HG02763 (cell line): ENCODE measurements around the gene CELF4.

Experiments used
- ATAC-seq: cut with Tn5 transposase; IDR thresholded peaks from one replicate; pipeline ENCODE4 v1.9.1; 2021; ENCODE audit warnings: mild to moderate bottlenecking, moderate library complexity; ENCODE audit not compliant: unreplicated experiment

The CELF4 gene

DNA sequence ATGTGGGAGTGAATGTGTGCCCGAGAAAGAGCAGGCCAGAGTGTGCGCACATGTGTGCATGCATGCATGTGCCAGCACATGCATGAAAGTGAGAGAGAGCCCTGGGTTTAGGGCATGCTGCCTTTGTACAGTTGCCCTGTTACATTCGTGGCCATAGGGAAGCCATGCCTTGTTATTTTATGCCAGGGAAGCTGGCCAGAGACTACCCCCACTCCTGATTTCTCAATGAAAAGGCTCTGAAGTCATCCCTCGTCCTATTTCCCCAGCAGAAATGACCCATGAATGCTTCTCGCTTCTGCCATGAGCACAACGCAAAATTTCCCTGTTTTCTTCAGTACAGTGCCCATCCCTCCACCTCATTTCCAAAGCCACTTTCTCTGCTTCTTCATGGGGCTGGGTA lies 143.0 kb downstream of the CELF4 start:
- ATAC-seq, result no peak

- no peak for ATAC-seq
Observed at GRCh38 chr18:37422116-37422515, 143.5 kb downstream of the CELF4 start.

- no peak for ATAC-seq
Observed at GRCh38 chr18:37421341-37422077, 144.1 kb downstream of the CELF4 start.

DNA sequence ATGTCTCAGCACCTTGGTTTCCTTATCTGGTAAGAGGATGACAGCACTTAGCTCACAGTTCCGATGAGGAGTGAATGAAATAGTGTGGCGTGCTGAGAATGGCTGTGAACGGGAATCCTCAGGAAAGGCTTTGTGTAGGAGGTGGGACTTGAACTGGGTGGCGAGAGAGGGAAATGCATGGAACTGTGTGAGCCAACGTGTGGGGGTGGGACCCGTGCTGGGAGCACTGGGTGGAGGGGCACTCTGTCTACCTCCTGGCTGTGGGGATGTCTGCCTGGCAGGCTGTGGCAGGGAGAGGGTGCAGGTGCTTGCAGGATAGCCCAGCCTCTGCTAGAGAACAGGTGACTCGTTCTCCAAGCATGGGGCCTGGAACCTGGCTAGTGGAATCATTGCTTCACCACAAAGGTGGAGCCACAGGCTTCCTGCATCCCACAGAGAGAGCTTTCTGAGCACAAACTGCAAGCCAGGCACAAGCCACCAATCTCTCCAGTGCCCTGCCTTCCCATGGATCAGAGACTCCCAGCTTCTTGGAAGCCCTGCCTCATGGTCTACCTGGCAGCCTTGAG lies 145.2 kb downstream of the CELF4 start:
- no peak for ATAC-seq

- no peak for ATAC-seq
Observed at GRCh38 chr18:37419866-37420265, 145.7 kb downstream of the CELF4 start.

DNA sequence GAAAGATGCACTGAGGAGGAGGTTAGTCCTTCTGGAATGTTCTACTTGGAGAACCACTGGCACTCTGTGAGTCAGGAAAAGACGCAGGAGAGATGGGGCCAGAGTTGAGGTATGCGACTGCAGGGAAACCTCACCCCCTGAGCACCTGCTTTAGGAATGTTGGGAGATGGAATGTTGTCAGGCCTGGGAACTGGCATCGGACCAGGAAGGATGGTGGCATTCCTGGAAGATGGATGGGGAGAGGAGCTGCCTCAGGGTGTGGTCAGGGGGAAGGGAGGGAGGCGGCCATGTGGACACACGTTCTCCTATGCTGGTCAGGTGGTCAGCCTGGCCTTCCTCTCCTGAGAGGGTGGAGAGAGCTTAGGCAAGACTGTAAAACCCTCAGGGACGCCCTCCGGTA lies 146.3 kb downstream of the CELF4 start:
- ATAC-seq, result no peak

- no peak for ATAC-seq
Observed at GRCh38 chr18:37414816-37415215, 150.8 kb downstream of the CELF4 start.

- no peak for ATAC-seq
Observed at GRCh38 chr18:37412829-37413228, 152.8 kb downstream of the CELF4 start.

- ATAC-seq, result no peak
Observed at GRCh38 chr18:37412333-37412732, 153.3 kb downstream of the CELF4 start.

DNA sequence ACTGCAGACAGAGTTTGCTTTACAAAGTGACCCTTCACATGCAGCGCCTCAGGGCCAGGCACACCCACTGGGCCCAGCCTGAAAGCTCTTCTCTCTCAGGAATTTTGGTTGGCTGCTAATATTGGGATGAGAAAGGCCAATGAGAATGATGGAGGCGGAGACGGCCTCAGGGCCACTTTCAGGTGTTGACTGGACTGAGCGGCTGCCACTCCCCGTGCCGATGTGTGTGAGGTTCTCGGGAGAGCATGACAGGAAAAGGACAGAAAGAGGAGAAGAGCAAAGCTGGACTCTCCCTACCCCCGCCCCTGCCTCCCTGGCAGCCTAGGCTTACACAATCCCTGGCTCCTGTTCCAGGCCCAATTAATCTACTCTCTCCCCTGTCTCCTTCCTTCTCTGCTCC lies 155.7 kb downstream of the CELF4 start:
- no peak for ATAC-seq

- ATAC-seq, result no peak
Observed at GRCh38 chr18:37408676-37409265, 156.8 kb downstream of the CELF4 start.

- ATAC-seq, result no peak
Observed at GRCh38 chr18:37407571-37407970, 158.0 kb downstream of the CELF4 start.

- ATAC-seq, result no peak
Observed at GRCh38 chr18:37405772-37406171, 159.8 kb downstream of the CELF4 start.

GRCh38 chr18:37405229-37405628 lies 160.4 kb downstream of the CELF4 start:
- ATAC-seq, result no peak

- ATAC-seq, result no peak
Observed at GRCh38 chr18:37403788-37404187, 161.8 kb downstream of the CELF4 start.

- ATAC-seq, result no peak
Observed at GRCh38 chr18:37403100-37403781, 162.4 kb downstream of the CELF4 start.

DNA sequence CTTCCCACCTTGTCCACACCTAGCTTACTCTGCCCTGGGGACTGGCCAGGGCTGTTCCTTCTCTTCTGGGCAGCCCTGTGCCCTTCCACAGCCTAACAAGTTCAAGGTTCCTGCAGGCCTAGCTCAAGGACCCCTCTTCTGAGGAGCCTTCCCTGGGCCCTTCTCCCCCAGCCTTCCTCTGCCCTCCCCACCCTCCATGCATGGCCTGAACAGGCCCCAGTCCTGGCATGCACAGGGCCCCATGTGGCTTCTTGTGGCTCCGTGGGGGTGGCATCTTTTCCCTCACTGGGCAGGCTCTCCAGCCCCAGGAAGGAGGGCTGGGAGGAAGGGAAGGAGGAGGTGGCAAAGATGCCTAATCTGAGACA lies 162.9 kb downstream of the CELF4 start:
- ATAC-seq, result no peak

DNA sequence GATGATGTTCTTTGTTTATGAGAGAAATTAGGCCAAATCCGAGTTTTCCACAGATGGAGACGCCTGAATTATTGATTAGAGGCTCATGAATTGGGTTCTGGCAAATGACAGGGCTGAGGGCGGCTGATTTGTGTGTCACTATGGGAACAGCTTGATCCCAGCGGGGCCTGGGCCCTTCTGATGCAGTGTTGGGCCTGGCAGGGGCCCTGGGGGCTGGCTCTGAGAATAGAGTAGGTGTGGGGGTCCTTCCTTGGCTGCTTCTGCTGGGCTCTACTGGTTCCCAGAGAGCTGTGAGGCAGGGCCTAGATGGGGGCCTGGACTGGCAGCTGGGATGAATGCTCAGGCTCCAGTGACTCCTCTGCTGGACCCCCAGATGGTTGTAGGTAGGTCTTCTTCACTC lies 164.8 kb downstream of the CELF4 start:
- no peak for ATAC-seq

- no peak for ATAC-seq
Observed at GRCh38 chr18:37398248-37398920, 167.2 kb downstream of the CELF4 start.

DNA sequence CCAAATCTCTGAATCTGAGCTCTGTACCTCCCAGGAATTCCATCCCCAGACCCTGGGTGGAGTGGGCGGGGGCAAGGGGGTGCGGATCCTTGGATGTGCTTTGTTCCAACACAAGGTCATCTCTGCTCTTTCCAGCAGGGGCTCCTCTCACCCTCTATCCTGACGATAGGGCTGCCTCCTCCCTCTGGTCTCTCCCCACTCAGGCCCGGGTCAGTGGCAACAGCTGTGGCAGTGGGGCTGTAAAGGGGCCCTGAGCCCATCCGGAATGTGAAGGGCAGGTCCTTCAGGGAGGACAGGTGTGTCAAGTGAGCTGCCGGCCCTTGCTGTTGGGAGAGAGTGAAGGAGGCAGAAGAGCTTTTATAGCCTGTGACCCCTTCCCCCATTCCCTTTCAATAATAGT lies 167.8 kb downstream of the CELF4 start:
- no peak for ATAC-seq

DNA sequence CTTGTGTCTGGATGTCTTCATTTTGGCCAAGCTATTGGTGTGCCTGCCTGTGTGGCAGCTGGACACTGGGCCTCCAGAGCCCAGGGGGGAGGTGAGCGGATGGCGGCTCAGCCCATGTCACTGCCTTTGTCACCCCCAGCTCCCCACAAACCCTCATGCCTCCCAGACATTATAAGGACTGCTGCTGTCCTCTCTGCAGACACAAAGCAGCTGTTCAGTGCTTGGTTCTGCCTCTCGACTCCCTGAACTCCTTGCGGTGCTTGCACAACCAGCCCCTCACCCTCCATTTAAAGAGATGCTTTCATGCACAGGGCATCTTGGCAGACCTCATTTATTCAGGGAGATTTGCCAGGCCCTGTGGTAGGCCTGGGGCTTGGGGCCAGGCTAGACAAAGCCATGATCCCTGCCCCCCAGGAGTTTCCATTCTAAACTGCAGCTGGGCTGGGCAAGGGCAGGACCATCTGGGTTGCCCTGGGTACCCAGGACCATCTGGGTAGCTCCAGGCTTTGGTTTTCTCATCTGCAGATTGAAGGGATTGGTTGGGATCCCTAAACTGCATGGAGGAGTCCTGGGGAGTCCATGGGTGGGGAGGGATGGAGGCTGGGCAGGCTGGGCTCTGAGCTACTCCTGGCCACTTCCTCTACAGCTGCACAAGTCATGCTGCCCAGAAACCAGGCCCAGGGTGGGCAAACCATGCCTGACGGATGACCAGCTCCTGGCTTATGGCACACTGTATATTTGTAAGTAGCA lies 168.5 kb downstream of the CELF4 start:
- ATAC-seq, result no peak
